Transverse colon (tissue), 4 donors: ENCODE data around the gene MAP2K6. TPM values are rescaled to one million over a fixed set of nuclear protein-coding genes. Genes with fewer than 3 reads are reported as not detected.

ENCODE experiments used
- DNase-seq: peaks from one replicate; pipeline ENCODE4 v3.0.0-alpha.2; 2019
- H3K27ac ChIP-seq, 4 donors: fragments of 200-600 bp; sonication (generic); 2 replicates each; pipeline ENCODE4 v1.5.1; 2016 to 2018; ENCODE audit warnings: inconsistent platforms in 4 of 4
- H3K27me3 ChIP-seq: fragments of 200-600 bp; sonication (generic); 2 replicates; pipeline ENCODE4 v1.5.1; 2017; ENCODE audit warnings: inconsistent platforms
- H3K36me3 ChIP-seq, 4 donors: fragments of 200-600 bp; sonication (generic); 2 replicates each; pipeline ENCODE4 v1.5.1; 2017 to 2019; ENCODE audit warnings: inconsistent platforms in 4 of 4
- H3K4me1 ChIP-seq, 4 donors: fragments of 200-600 bp; sonication (generic); 2 replicates each; pipeline ENCODE4 v1.5.1; 2017 to 2020; ENCODE audit warnings: inconsistent platforms in 4 of 4
- H3K4me3 ChIP-seq, 4 donors: fragments of 200-600 bp; sonication (generic); 1 replicate in 1 of 4; 2 replicates in 3 of 4; pipeline versions ENCODE4 v1.5.1 to v1.6.1; 2017 to 2019; ENCODE audit warnings: inconsistent platforms in 4 of 4
- H3K9me3 ChIP-seq, 2 donors: fragments of 200-600 bp; sonication (generic); 2 replicates each; pipeline ENCODE4 v1.5.1; 2017 to 2019; ENCODE audit warnings: inconsistent platforms in 2 of 2
- EP300 ChIP-seq: sonication (generic); formaldehyde crosslinking; IDR thresholded peaks from one replicate; pipeline ENCODE4 v1.6.1; 2017; ENCODE audit warnings: antibody characterized with exemption, low read depth
- POLR2A ChIP-seq: fragments of 450-650 bp; IDR thresholded peaks from one replicate; pipeline ENCODE4 v1.6.1; 2016; ENCODE audit warnings: antibody characterized with exemption, mild to moderate bottlenecking, moderate library complexity
- POLR2AphosphoS5 ChIP-seq, 3 donors: sonication (generic); formaldehyde crosslinking; IDR thresholded peaks; one replicate each; pipeline ENCODE4 v1.6.1; 2016; ENCODE audit warnings: antibody characterized with exemption in 3 of 3
- WGBS, 2 donors: methylation state at CpG; one replicate each; pipeline ENCODE4 v1.1.5; 2018; ENCODE audit warnings: low coverage in 1 of 2; 5-methylcytosine and 5-hydroxymethylcytosine counted together
- in situ Hi-C, 4 donors: fragments of 200-750 bp; cut with MboI; loops; one replicate each; pipeline versions ENCODE4 v1.15.0 to v1.15.1; 2017; ENCODE audit warnings: low sequenced_read_pairs in 3 of 4, low pct_ligation_motif_present in 1 of 4, low pct_unique_long_range_greater_than_20kb in 1 of 4
- intact Hi-C: fragments of 100-400 bp; cut with DNase I; formaldehyde crosslinking; loops from one replicate; pipeline ENCODE4 v1.15.1; 2023; ENCODE audit warnings: low total_unique reads
- total RNA-seq, 4 donors: library from RNA; depleted of rRNA; stranded (reverse); fragments of >200 nt; gene quantifications; one replicate each; pipeline ENCODE4 v1.1.0, GENCODE V29; 2016
- TF ChIP-seq, protein P1 (sequence below), 5 experiments: fragments of 200-600 bp in 3 of 5; fragments of 450-650 bp in 2 of 5; sonication (generic) in 3 of 5; IDR thresholded peaks; 1 replicate in 2 of 5; 2 replicates in 3 of 5; pipeline ENCODE4 v1.5.1; 2016 to 2017; ENCODE audit warnings: antibody characterized with exemption in 5 of 5, inconsistent platforms in 3 of 5, mild to moderate bottlenecking in 2 of 5, moderate library complexity in 1 of 5

Gene MAP2K6
- total RNA-seq, 4 donors from 2014 or later = 16.1 to 50.7 (median 45.8) TPM

- peaks cover 4 to 33% (median 24%) of the 10 kb centered on the region in 4 donors for H3K4me1 ChIP-seq
- H3K9me3 ChIP-seq = no peaks in the 10 kb centered on the region
- no peaks in the 10 kb centered on the region for H3K36me3 ChIP-seq
- WGBS, 2 donors = 94 to 98% methylated on average over 2 to 4 of the region's 4 CpGs
- DNase-seq = no peak
- in situ Hi-C loops (no loop called here), intact Hi-C loops (no loop called here)
- no peak overlapping the region for H3K4me3 ChIP-seq
- no peaks in the 10 kb centered on the region for H3K27me3 ChIP-seq
- H3K27ac ChIP-seq = no peak overlapping the region
- TF ChIP-seq EP300 (no peak), POLR2AphosphoS5 (IDR thresholded peaks at IDR 0.05) (no peak), POLR2A (no peak)
- TF ChIP-seq, protein P1, sequence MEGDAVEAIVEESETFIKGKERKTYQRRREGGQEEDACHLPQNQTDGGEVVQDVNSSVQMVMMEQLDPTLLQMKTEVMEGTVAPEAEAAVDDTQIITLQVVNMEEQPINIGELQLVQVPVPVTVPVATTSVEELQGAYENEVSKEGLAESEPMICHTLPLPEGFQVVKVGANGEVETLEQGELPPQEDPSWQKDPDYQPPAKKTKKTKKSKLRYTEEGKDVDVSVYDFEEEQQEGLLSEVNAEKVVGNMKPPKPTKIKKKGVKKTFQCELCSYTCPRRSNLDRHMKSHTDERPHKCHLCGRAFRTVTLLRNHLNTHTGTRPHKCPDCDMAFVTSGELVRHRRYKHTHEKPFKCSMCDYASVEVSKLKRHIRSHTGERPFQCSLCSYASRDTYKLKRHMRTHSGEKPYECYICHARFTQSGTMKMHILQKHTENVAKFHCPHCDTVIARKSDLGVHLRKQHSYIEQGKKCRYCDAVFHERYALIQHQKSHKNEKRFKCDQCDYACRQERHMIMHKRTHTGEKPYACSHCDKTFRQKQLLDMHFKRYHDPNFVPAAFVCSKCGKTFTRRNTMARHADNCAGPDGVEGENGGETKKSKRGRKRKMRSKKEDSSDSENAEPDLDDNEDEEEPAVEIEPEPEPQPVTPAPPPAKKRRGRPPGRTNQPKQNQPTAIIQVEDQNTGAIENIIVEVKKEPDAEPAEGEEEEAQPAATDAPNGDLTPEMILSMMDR (IDR thresholded peaks at IDR 0.05) = no peak
Measured at GRCh38 chr17:69480245-69480644, 65.7 kb downstream of the MAP2K6 start.

GRCh38 chr17:69485251-69485661 lies 70.8 kb downstream of the MAP2K6 start:
- 35 to 54% methylated on average over 2 to 3 of the region's 3 CpGs for WGBS, 2 donors
- DNase-seq = no peak
- in situ Hi-C loops = no loop called here
- no peaks in the 10 kb centered on the region for H3K36me3 ChIP-seq
- TF ChIP-seq, protein P1 (IDR thresholded peaks at IDR 0.05) = no peak
- peak overlapping the region; percentile 47 to 52 (median 51) for H3K27ac ChIP-seq
- peaks cover 0 to 28% (median 17%) of the 10 kb centered on the region in 4 donors for H3K4me1 ChIP-seq
- no peaks in the 10 kb centered on the region for H3K9me3 ChIP-seq
- no peak overlapping the region for H3K4me3 ChIP-seq
- intact Hi-C loops = no loop called here
- no peaks in the 10 kb centered on the region for H3K27me3 ChIP-seq

DNA sequence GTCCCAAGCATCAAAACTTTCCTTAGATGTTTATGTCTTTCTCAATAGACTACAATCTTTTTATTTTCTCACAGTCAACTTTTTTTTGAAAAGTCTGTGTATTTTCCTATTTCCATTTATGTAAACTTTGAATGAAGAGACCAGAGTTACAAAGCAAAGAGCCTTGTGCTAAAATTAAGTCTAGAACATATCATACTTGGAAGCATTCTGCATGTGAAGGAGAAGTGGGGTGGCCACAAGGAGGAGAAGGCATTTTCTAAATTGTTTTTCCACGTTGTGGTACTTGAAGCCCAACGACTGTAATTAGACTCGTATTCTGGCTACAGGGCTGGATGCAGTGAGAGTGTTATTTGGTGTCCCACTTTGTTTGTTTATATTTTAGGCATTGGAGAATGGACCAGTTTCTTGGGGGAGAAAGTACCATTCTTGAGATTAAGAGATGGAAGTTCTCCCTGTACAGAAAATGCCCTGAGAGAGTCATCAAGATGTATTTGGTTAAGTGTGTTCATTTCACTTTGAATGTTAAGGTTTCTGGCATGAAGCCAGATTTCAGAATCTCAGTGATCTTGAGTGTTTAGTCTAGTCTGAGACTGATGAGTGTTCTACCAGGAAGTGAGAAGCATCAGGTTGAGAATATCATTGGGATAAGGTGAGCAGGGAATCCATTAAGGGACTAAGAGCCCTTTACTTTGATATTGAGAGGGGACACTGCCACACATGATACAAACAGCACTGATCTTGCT lies 71.6 kb downstream of the MAP2K6 start:
- H3K4me1 ChIP-seq = peaks cover 0 to 28% (median 17%) of the 10 kb centered on the region in 4 donors
- WGBS, 2 donors = 25 to 72% methylated on average over 3 of the region's 3 CpGs
- peak overlapping the region; percentile 2 to 51 (median 40) for H3K27ac ChIP-seq
- intact Hi-C loops = no loop called here
- DNase-seq = no peak
- no peaks in the 10 kb centered on the region for H3K27me3 ChIP-seq
- in situ Hi-C loops = no loop called here
- H3K4me3 ChIP-seq = no peak overlapping the region
- no peak for TF ChIP-seq POLR2A
- no peak for TF ChIP-seq POLR2AphosphoS5 (IDR thresholded peaks at IDR 0.05)
- TF ChIP-seq, protein P1 (IDR thresholded peaks at IDR 0.05) = no peak
- TF ChIP-seq EP300 = no peak
- H3K36me3 ChIP-seq = no peaks in the 10 kb centered on the region
- H3K9me3 ChIP-seq = no peaks in the 10 kb centered on the region

DNA sequence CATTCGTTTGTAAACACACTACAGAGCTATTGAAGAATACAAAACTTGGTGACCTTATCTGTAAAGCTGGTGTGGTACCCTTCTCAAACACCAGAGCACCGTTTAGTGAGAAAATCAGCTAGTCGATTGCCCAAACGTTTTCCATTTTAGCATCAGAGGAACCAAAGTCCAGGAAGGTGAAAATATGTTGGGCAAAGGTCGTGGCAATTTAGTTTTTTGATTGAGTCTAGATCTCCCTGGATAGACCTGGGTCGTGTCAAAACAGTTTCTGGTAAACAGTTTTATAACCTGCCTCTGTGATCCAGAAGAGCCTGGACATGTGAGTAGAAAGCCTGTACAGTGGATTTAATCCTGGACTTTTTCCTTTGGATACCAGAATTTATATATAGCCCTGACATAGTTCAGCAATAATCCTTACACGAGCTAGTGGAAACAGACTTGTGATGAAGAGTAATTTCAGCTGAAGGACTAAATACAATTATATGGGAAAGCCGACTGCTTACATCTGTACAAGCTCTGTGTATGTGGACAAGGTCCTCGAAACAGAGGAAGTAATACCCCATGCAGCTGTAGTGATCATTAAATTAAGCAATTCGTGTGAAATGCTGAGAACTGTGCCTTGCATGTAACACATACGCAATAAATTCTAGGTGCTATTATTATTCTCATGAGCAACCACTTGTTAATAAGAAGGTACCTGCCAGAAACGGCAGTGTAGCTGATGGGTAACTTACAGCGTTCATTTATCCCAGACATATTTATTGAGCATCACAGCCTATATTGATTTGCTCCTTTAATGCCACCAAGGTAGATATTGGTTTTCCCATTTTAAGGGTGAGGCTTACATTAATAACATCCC lies 72.5 kb downstream of the MAP2K6 start:
- no peak for DNase-seq
- 20 to 63% methylated on average over 2 to 13 of the region's 13 CpGs for WGBS, 2 donors
- Histone ChIP-seq H3K4me3 (no peak overlapping the region), H3K27me3 (no peaks in the 10 kb centered on the region), H3K9me3 (no peaks in the 10 kb centered on the region), H3K27ac (peak overlapping the region in 3 of 4 donors; percentile 2 to 34 (median 33)), H3K4me1 (peaks cover 0 to 31% (median 17%) of the 10 kb centered on the region in 4 donors), H3K36me3 (no peaks in the 10 kb centered on the region)
- TF ChIP-seq, protein P1 (IDR thresholded peaks at IDR 0.05) = no peak
- intact Hi-C loops = no loop called here
- in situ Hi-C loops = no loop called here
